CD4-positive, alpha-beta T cell treated with Interferon gamma for 1 hour (primary cell): ENCODE data around the gene FOXO3.
A peak's percentile ranks its signal among the peaks of the same experiment; 100 is the strongest.
"Not testable (repeated sequence)": the region's sequence is repeated elsewhere in the genome, so short reads cannot be mapped to it uniquely, and the experiment has no call there.

Experiments used
- DNase-seq: peaks from one replicate; pipeline ENCODE4 v3.0.0-alpha.2; 2020

FOXO3 gene

DNA sequence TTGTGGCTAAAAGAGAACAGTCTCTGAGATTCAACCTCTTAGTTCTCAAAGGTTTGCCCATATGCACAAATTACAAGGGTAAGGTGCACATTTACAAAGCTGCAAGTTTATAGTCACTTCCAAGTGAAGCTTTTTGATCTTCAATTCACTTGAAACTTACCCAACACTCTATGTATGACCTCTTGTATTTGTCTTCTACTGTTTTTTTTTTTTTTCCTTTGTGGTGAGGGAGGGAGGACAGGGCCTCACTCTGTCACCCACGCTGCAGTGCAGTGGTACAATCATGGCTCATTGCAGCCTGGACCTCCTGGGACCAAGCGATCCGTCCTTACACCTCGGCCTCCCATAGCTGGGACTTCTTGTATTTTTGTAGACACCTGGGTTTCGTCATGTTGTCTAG, 4.5 kb upstream of the FOXO3 start:
- no peak for DNase-seq

DNA sequence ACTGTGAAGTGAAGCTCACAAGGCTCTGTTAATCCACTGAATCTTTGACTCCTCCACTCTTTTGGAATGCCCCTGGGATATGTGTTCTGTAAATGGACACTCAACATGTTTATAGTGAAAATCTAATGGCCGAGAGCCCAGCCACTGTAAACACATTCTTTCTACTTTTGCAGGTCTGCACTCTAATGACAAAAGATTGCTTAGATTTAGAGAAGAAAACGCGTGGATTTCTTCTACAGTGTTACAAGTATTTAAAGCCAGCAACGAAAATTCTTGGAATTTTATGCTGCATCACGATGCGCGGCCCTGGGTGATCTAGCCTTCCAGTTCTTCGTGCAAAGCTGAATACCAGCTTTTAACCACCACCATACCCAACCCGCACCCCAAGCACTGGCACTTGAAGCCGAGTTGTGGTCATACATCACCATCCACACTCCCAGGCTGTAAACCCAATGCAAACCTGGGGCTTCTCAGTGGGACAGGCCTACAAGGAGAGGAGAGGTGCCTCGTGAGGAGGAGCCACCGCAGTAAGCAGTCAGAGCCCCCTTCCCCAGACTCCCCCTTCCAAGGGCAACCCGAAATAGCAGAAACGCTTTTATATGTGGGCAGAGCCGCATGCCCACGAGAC, 3.7 kb upstream of the FOXO3 start:
- no peak for DNase-seq

DNA sequence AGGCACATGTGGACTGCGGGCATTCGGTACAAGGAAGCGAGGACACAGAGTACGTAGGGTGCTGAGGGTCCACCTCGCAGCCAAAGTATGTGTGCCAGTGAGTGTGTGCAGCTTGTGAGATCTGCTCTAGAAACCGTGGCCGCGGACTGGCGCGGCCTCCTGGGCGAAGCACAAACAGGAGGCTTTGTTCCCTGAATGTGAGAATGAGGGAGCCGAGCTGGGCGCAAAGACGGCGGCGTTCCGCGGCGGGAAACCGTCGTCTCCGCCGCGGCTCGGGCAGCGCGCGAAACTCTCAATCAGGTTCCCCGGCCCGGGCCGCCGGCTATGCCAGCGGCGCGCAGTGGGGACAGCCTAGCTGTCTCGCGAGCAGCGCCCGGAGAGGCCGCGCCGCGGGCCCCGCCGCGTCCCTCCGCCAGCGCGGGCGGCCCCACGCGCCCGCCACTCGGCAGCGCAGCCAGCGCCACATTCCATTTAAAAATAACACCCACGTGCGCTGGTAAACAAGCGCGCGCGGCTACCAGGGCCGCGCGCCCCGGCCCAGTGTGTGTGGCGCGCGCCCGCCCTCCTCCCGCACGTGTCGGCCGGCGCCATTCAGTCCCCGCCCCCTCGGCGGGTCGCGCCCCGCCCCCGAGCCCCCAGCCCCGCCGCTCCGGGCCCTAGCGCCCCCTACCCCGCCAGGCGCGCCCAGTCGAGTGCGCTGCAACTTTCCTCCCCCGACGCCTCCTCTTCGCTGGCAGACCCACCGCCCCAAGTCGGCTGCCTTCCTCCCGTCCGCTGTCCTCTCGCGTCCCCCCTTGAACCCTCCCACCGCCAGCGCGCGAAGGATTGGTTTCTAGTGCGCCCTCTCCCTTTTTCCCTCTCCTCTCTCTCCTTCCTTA, 3.0 kb upstream of the FOXO3 start:
- DNase-seq: peak; percentile 87

DNA sequence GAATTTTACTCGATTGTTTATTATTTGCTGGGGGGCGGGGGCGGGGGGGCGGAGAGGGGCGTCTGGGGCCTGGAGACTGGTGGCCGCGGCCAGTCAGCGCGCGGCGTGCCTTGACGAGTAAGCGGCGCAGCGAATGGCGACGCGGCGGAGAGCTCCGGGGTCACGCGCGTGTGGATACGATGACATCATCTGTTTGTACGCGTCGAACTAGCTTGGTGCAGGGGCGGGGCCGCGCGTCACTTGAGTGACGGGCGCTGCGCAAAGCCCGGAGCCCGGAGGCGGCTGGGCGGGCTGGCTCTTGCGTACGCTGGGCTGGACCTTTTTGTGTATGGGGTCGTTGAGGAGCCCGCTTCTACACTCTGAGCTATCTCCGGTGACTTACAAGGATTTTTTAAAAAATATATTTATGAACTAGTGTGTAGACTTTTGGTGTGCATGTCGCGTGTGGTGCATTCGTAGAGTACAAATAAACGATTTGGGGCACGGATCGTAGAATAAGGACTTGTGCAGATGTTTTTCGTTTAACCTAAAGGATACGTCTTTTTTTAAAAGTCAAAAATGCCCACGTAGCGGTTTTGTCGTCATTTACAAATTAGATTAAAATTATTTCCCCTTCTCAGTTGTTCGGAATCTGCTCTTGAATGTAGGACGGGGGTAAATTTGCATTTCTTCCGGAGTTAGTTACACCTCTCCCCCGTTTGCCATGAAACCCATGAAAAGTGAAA, 2.2 kb upstream of the FOXO3 start:
- peak; percentile 98 for DNase-seq

DNA sequence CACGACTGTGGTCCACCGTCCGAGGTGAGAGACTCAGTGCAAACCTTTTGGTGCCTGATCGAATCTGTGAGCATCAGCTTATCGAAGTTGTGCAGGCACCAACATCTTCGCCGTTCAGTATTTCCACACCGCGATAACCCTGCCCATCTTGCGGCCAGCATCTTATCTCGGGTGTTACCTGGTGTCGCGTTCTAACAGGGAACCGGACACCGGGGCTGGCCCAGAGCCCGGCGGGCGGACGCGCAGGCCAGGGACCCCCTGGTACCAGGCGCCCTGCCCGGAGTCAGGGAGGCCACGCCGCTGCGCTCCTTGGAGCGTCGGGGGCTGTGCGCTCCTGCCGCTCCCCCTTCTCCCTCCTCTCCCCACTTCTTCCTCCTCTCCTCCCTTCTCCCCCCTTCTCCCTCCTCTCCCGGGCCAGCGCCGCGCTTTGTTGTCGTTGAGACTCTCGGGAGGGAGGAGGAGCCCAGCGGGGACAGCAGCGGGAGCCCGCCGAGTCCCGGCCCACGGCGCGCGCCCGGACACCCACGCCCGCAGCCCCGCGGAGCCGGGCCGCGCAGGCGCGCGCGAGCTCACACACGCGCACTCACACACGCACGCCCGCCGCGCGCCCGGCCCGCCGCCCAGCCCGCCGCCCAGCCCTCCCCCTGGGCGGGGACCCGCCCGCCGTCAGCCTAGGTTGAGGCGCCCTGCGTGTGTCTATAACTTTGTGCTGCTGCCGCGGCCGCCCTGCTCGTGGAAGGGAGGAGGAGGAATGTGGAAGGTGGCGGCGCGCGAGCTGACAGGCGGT, 1.4 kb upstream of the FOXO3 start:
- peak; percentile 92 for DNase-seq

DNA sequence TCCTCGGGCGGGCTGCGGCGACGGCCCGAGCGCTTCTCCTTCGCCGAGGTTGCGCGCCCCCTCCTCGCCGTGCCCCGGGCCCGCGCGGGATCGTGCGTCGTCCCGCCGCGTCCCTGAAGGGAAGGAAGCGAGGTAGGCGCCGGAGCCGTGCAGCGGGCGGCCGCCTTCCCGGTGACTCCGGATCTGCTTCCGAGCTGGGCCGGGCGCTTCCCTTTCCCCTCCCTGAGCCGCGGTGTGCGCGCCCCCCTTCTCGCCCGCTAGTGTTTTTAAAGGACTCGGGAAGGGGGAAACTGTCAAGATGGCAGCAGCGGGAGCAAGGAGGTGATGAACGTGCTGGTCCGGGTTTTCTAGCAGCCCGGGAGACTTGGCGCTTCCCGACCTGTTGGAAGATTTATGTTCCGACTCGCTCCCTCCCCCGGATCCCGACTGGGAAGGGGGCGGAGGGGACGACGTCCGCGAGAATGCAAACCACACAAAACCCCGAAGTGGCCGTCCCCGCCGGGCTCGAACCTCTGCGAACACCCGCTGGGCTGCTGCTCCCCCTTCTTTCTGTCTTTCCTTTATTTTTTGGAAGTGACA, 744 bp upstream of the FOXO3 start:
- no peak for DNase-seq

DNA sequence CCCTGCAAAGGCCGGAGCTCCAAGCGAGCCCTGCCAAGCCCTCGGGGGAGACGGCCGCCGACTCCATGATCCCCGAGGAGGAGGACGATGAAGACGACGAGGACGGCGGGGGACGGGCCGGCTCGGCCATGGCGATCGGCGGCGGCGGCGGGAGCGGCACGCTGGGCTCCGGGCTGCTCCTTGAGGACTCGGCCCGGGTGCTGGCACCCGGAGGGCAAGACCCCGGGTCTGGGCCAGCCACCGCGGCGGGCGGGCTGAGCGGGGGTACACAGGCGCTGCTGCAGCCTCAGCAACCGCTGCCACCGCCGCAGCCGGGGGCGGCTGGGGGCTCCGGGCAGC, 561 bp downstream of the FOXO3 start:
- DNase-seq: not testable (repeated sequence)

DNA sequence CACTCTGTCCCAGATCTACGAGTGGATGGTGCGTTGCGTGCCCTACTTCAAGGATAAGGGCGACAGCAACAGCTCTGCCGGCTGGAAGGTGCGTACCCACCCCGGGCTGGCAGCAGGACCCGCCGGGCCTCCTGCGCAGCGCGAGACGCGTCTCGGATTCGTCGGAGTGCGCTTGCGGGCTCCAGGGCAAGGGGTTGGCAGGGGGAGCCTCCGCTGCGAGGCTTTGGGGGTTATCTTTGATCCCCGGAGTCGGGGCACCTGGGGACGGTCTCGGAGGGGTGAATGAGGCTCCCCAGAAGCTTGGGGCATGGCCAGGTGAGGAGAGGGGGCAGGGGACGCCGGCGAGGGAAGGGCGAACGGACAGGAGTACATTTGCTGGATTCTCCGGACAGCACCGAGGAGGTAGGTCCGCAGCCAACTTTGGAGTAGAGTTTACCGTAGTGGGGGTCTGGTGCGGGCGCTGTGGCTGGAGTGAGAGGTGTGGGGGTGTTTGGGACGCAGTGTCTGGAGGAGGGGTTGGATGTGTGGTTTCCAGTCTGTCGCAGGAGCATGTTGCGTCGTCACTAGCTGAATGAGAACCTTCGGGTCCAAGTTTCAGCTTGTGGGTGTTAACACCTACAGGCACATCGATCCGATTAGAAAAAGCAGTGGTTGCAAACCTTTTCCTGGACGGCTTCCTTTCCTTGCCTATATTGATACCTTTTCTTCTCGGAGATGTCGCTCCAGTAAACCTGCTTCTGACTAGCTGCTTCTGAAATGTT, 1.2 kb downstream of the FOXO3 start:
- peak; percentile 32 for DNase-seq

DNA sequence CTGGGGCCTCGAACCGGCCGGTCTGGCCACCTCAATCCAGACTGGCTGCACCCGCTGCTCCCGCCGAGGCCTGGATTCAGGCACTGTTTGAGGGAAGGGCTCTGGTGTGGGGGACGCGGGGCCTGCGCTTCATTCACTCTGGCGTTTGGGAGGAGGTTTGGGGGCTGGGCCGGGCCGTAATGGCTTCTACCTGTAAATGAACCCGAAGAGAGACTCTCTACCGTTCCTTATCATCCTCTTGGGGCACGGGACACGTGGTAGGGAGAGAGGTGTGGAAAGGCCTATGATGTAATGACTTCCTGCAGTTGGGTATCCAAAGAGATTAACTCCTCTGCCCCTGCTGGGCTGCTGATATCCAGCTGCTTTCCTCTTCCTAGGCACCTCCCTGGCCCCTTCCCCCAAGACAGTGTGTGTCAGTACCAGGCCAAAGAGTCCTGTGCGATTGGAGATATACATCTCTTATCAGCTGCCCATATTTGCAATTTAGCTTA, 1.8 kb downstream of the FOXO3 start:
- DNase-seq: peak; percentile 26

DNA sequence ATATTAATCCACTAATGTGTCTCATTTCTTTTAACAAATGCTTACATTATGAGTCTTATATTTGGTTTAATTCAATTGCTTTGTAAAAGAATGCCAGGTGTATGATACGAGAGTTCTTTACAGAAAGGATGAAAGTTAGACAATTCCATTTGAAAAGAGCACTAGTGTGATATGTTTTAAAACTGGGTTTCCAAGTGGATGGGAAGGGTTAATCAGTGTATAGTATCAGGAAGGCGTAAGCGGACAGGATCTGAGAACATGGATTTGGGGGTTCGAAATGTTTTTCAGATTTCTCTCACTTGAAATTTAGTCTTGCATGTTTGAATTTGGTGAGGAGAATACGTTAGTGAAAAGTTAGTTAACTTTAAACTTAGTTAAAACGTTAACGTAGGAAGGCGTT, 2.6 kb downstream of the FOXO3 start:
- no peak for DNase-seq

DNA sequence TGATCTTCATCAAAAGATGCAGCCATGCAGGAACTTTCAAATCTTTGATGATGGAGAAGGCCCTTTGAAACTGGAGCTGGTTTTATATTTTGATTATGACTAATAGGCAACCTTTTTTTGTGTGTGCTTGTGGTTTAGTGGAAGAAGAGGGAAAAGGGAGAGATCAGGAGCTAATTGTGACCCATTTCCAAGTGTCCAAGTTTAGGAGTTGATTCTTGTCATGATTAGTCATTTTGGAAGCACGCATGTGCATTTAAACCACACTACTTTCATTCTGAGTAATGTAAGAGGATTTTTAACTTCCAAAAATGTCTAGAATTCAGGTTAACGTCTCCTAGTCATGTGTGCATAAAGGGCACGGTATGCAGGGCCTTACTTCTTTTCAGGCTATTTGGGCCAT, 3.5 kb downstream of the FOXO3 start:
- DNase-seq: no peak

DNA sequence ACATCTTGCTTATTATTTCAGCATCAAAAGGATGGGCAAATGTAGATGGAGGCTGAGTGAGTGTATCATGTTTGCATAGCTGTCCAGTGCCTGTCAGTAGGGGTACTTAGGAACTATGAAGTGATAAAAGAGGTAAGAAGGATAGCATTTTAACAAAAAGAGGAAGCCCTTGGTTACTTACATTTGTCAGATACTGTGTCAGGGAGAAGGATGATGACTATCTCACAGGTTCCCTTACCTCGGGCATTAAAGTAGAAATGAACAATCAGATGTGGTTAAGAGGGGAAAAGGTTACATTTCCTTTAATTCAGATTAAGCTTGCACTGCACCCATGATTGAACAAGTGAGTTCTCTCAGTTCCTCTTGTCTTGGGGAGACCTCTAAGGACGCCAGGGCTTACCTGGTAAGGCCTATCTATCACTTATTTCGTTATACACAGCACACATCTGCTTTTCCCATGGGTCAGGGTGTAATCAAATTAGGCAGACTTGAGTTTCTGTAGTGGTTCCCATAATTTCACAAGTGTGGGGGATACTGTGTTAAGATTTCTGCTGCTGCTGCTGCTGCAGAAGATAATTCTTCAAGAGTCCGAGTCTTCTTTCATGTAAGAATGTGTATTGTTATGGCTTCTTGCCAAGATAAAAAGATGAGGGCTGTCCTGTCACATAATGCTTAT, 4.5 kb downstream of the FOXO3 start:
- DNase-seq: peak; percentile 44

DNA sequence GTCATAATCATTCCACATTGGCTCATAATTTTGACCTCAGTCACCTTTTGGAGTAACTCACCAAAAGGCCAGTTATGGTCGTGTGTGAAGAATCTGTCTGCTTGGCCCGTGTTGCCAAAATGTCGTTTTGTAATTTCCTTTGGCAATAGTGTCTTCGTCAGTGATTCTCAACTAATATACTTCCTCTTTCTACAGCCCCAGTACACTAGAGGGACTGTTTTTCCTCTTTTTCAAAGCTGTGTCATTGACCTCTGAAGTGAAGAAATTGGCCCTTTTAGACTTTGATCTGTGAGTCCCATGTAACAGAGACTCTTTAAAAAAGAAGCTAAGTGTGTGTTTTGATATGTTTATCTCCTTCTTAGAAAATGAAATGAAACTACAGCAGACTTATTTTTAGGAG, 5.2 kb downstream of the FOXO3 start:
- DNase-seq: peak; percentile 59

DNA sequence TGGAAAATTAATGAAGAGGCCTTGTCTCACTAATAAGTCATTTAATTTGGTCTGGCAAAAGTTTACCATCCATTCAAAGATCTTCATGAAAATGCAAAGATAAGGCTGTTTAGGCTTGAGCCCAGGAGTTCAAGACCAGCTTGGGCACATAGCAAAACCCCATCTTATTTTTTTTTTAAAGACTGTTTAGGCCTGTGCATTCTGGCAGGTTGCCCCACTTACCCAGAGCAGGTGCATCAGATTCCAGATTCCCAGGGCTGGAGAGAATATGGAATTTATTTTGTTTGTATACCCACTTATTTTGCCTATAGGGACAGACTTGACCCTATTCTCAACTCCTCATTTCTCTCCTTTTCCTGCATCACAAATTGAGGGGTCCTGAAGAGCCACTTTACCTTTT, 5.7 kb downstream of the FOXO3 start:
- DNase-seq: no peak

DNA sequence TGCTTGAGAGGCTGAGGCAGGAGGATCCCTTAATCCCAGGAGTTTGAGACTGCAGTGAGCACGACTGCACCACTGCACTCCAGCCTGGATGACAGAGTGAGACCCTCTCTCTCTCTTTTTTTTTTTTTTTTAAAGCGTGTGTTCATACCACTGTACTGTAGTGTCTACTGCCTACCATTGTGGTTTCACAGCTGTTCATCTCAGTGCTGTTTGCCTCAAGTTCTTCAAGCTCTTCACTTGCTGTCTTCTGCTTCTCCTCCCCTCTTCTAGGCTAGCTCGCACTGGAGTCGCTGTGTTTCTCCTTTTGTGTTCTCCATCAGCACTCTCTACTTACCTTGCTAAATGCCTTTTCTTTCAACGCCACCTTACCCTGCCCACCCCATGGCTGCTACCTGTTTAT, 7.4 kb downstream of the FOXO3 start:
- no peak for DNase-seq

DNA sequence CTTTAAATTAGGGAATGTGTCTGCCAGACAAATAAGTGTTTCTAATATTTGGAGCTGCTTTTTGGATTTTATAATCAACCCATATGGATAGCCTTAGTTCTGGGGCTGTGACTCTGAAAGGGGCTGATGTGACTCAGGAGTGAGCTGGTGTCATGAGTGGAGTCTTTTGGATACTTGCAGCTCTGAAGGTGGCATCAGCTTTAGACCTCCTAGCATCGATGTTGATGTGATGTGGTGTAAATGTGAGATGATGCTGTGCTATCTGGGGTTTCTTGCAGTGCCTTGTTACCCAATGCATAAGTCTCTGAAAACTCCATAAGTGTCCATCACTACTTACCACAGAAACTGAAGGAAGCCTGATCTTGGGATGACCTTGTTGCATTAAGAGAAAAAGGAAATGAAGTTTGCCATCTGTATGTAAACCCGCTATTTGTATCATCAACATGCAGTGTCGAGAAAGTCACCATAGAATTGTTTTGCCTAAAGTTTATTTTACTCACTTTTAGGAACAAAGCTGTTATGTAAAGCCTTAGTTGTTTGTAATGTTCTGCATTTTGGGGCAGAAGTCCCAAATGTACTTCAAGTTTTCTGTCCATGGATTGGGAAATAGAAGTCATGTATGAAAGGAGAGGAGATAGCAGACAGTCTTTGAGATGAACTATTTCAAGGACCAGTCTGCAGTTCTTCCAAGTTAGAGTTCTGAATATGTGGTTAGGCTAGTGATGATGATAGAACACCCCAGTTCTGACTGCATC, 8.0 kb downstream of the FOXO3 start:
- no peak for DNase-seq

DNA sequence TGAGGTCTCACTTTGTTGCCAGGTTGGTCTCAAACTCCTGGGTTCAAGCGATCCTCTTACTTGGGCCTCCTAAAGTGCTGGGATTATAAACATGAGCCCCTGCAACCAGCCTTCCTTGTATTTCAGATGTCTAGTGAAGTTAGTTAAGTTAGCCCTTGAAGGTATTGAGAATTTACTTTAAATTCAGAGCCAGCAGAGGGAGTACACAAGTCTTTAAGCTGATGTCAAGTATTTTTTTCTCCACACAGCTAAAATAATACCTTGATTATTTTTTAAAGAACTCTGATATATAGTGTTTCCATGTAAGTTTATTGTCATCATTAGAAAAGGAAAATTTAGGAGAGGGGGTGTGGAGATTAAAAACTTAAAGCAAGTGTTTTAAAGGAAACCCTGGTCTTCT, 9.8 kb downstream of the FOXO3 start:
- no peak for DNase-seq

DNA sequence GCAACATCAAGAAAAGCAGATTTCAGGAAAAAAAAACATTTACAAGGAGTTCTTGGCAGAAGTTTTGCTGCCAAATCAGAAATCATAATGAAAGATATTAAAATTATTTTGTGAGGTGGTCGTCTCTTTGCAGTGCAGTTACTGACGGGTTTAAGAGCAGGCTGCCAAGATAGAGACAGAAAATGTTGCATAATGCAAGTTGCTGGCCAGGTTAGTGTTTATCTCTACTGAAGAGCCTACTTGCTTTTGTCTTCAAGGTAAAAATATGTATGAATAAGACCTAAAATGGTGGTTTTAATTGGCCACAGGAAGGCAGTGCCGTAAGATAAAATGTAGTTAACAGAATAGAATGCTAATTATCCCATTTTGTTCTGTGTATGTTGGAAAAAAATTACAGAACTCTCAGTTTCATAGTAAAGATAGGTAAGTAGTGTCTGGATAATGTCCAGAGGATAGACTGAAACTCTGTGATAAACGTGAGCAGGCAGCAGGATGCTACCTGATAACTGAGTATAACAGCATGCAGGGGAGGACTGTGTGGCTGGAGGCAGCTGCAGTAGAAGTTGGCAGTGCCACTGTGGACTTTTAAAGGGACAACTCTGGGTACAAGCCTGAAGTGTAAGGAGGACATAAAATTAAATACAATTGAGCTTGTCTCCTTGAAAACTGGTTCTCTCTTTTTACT, 13.9 kb downstream of the FOXO3 start:
- no peak for DNase-seq

DNA sequence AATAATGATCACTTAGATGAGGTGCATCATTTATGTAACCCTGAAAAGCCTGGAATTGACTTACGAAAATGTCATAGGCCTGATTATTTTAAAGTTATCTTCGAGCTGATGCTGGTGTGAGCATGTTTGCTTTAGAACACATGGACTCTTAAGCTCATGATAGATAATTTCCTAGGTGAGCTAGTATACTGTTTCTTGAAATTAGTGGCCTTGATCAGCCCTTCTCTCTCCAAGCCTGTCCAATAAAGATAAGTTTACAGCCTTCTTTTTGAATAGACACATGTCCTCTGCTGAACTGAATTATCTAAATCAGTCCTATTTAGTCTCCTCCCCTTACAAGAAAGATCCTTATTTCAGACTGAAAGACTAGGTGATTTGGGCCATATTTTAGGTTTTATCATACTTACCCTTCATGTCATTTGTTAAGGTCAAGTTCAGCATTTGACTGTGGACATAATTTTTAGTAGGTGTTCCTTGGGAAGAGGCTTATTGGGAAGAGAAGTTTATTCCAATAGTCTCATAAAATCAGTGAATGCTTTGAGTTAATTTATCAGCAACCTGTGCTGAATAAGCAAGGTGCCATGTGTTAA, 15.3 kb downstream of the FOXO3 start:
- no peak for DNase-seq
